HepG2 (cell line): ENCODE data around the gene SLC22A4. TPM values are rescaled to one million over a fixed set of nuclear protein-coding genes. Genes with fewer than 3 reads are reported as not detected.

Experiments
- ATAC-seq: fragments of 200-7000 bp; cut with Tn5 transposase; 3 replicates; pipeline ENCODE4 v1.9.1; 2020; ENCODE audit warnings: mild to moderate bottlenecking, moderate library complexity
- BruUV-seq: library from RNA; stranded (reverse); fragments of 400-500 nt; replicated peaks from 2 replicates; lab custom pipeline; 2021; lab: Mats Ljungman, UMichigan
- CTCF ChIA-PET: fragments of 300-600 bp; formaldehyde crosslinking; extraction: SDS; loops from one replicate; lab custom pipeline; 2021; ENCODE audit warnings: low total read pairs, inconsistent platforms, low intra/inter-chr PET ratio; lab: Yijun Ruan, JAX
- POLR2A ChIA-PET: fragments of 350-600 bp; sonication (Branson Sonifier 250); formaldehyde crosslinking; loops from one replicate; lab custom pipeline; 2020; ENCODE audit warnings: antibody characterized with exemption, inconsistent platforms; lab: Yijun Ruan, JAX
- DNase-seq: peaks from one replicate; pipeline ENCODE4 v3.0.0-alpha.2; 2015; ENCODE audit warnings: low spot score
- FAIRE-seq: peaks from 3 replicates; lab custom pipeline; 2011; peaks lifted over from hg19 to GRCh38; lab: Jason Lieb, UNC
- H2AFZ ChIP-seq: one replicate; pipeline ENCODE4 v1.6.1; 2011; ENCODE audit warnings: low read length, inconsistent platforms
- H3K27ac ChIP-seq: fragments of 300-600 bp; 3 replicates; pipeline ENCODE4 v1.8.0; 2011; ENCODE audit warnings: mixed run types, mild to moderate bottlenecking, mixed read lengths, low read length, inconsistent platforms; ENCODE audit not compliant: insufficient read depth; ENCODE audit errors: extremely low read length
- H3K27me3 ChIP-seq, 2 experiments: fragments of 200-600 bp in 1 of 2; 2 replicates in 1 of 2; 3 replicates in 1 of 2; pipeline versions ENCODE4 v1.6.0 to v1.8.0; 2011; ENCODE audit warnings: low read length in 2 of 2, mild to moderate bottlenecking in 2 of 2, moderate library complexity in 2 of 2, inconsistent platforms in 1 of 2; ENCODE audit not compliant: insufficient read depth in 2 of 2, control insufficient read depth in 1 of 2
- H3K36me3 ChIP-seq, 2 experiments: fragments of 200-600 bp in 1 of 2; replicated peaks in 1 of 2; 2 replicates in 1 of 2; 3 replicates in 1 of 2; pipeline versions ENCODE4 v1.5.1 to v1.8.0; 2011; ENCODE audit warnings: low read length in 2 of 2, inconsistent platforms in 1 of 2; ENCODE audit not compliant: insufficient read depth in 2 of 2, control insufficient read depth in 1 of 2
- H3K4me1 ChIP-seq: 2 replicates; pipeline ENCODE4 v1.5.1; 2012; ENCODE audit warnings: low read length, inconsistent platforms; ENCODE audit not compliant: insufficient read depth
- H3K4me2 ChIP-seq: 2 replicates; pipeline ENCODE4 v1.6.0; 2011; ENCODE audit warnings: low read depth, low read length, inconsistent platforms
- H3K4me3 ChIP-seq, 3 experiments: fragments of 200-600 bp in 1 of 3; sonication (generic), shearing (Covaris generic) in 1 of 3; replicated peaks in 1 of 3; 2 replicates each; pipeline ENCODE4 v1.5.1; 2011 to 2016; ENCODE audit warnings: low read length in 3 of 3, inconsistent platforms in 2 of 3, low read depth in 2 of 3, mild to moderate bottlenecking in 2 of 3, control low read depth in 1 of 3, mixed read lengths in 1 of 3; ENCODE audit not compliant: insufficient read depth in 1 of 3
- H3K79me2 ChIP-seq: one replicate; pipeline ENCODE4 v1.6.1; 2011; ENCODE audit warnings: low read length, inconsistent platforms; ENCODE audit not compliant: insufficient read depth
- H3K9ac ChIP-seq: 2 replicates; pipeline ENCODE4 v1.6.0; 2011; ENCODE audit warnings: mild to moderate bottlenecking, low read depth, low read length, inconsistent platforms; ENCODE audit not compliant: insufficient read depth
- H3K9me3 ChIP-seq: 2 replicates; pipeline ENCODE4 v1.5.1; 2012; ENCODE audit warnings: mild to moderate bottlenecking, low read length
- H4K20me1 ChIP-seq: 2 replicates; pipeline ENCODE4 v1.6.0; 2011; ENCODE audit warnings: inconsistent platforms, mild to moderate bottlenecking, low read length, moderate library complexity; ENCODE audit not compliant: insufficient read depth
- ATF1 ChIP-seq: IDR thresholded peaks from 2 replicates; pipeline ENCODE4 v1.6.1; 2016; ENCODE audit warnings: mild to moderate bottlenecking, control low read depth
- FOSL1 ChIP-seq: sonication (generic); formaldehyde crosslinking; IDR thresholded peaks from 2 replicates; pipeline ENCODE4 v1.9.0; 2021; ENCODE audit warnings: missing genetic modification reagents, borderline replicate concordance
- GLI4 ChIP-seq: sonication (generic); formaldehyde crosslinking; IDR thresholded peaks from 2 replicates; pipeline ENCODE4 v1.5.1; 2020; ENCODE audit warnings: missing genetic modification reagents, mild to moderate bottlenecking, moderate library complexity, borderline replicate concordance
- IKZF4 ChIP-seq: sonication (generic); formaldehyde crosslinking; IDR thresholded peaks from 2 replicates; pipeline ENCODE4 v1.5.1; 2020; ENCODE audit warnings: borderline replicate concordance, mild to moderate bottlenecking, low read depth, missing genetic modification reagents; ENCODE audit errors: not compliant biosample characterization
- ISL2 ChIP-seq: sonication (generic); formaldehyde crosslinking; IDR thresholded peaks from 2 replicates; pipeline ENCODE4 v1.5.0; 2020; ENCODE audit warnings: missing genetic modification reagents
- JDP2 ChIP-seq: sonication (generic); formaldehyde crosslinking; IDR thresholded peaks from 2 replicates; pipeline ENCODE4 v1.8.1; 2022; ENCODE audit warnings: missing genetic modification reagents, borderline replicate concordance
- KLF6 ChIP-seq: IDR thresholded peaks from 2 replicates; pipeline ENCODE4 v1.8.0; 2016; ENCODE audit warnings: missing biosample characterization, missing genetic modification reagents
- KLF9 ChIP-seq: IDR thresholded peaks from 2 replicates; pipeline ENCODE4 v1.6.1; 2016; ENCODE audit warnings: low read depth
- MXD4 ChIP-seq: IDR thresholded peaks from 2 replicates; pipeline ENCODE4 v1.6.1; 2016; ENCODE audit warnings: mild to moderate bottlenecking, missing biosample characterization, missing genetic modification reagents
- NONO ChIP-seq, 2 experiments: fragments of 450-650 bp in 1 of 2; sonication (generic) in 1 of 2; formaldehyde crosslinking in 1 of 2; IDR thresholded peaks in 1 of 2; conservative IDR thresholded peaks in 1 of 2; 2 replicates each; pipeline versions ENCODE4 v1.6.1 to v1.8.0; 2017 to 2022; ENCODE audit warnings: mild to moderate bottlenecking in 1 of 2, missing genetic modification reagents in 1 of 2, moderate library complexity in 1 of 2
- ONECUT2 ChIP-seq: sonication (generic); formaldehyde crosslinking; IDR thresholded peaks from 2 replicates; pipeline ENCODE4 v1.4.0; 2020; ENCODE audit warnings: missing genetic modification reagents
- PHF20 ChIP-seq: sonication (generic); formaldehyde crosslinking; IDR thresholded peaks from 2 replicates; pipeline ENCODE4 v1.5.0; 2020; ENCODE audit warnings: mild to moderate bottlenecking, missing genetic modification reagents
- POLR2AphosphoS5 ChIP-seq: IDR thresholded peaks from 2 replicates; pipeline ENCODE4 v1.6.1; 2012; ENCODE audit warnings: low read depth, low read length
- RARG ChIP-seq: sonication (generic); formaldehyde crosslinking; IDR thresholded peaks from 2 replicates; pipeline ENCODE4 v1.4.0; 2020; ENCODE audit warnings: low read depth, mild to moderate bottlenecking, missing genetic modification reagents
- SAP130 ChIP-seq: IDR thresholded peaks from 2 replicates; pipeline ENCODE4 v1.6.1; 2016; ENCODE audit warnings: low read depth
- TP53 ChIP-seq: sonication (generic); formaldehyde crosslinking; conservative IDR thresholded peaks from 2 replicates; pipeline ENCODE4 v1.4.0; 2020; ENCODE audit warnings: missing genetic modification reagents
- ZBTB38 ChIP-seq: sonication (generic); formaldehyde crosslinking; IDR thresholded peaks from 2 replicates; pipeline ENCODE4 v1.5.1; 2020; ENCODE audit warnings: mild to moderate bottlenecking, missing genetic modification reagents
- ZFAT ChIP-seq: sonication (generic); formaldehyde crosslinking; conservative IDR thresholded peaks from 2 replicates; pipeline ENCODE4 v1.8.1; 2023; ENCODE audit warnings: missing genetic modification reagents, inconsistent platforms
- ZNF207 ChIP-seq: fragments of 450-650 bp; IDR thresholded peaks from 2 replicates; pipeline ENCODE4 v1.6.1; 2016; ENCODE audit warnings: antibody characterized with exemption, borderline replicate concordance
- ZNF274 ChIP-seq: sonication (generic); formaldehyde crosslinking; IDR thresholded peaks from 2 replicates; pipeline ENCODE4 v1.5.1; 2020; ENCODE audit warnings: mild to moderate bottlenecking, missing genetic modification reagents
- ZNF329 ChIP-seq: sonication (generic); formaldehyde crosslinking; IDR thresholded peaks from 2 replicates; pipeline ENCODE4 v1.9.0; 2021; ENCODE audit warnings: low read depth, mild to moderate bottlenecking, missing genetic modification reagents
- WGBS: methylation state at CpG from one replicate; pipeline ENCODE4 v1.1.6; 2017; ENCODE audit warnings: low lambda C conversion rate; 5-methylcytosine and 5-hydroxymethylcytosine counted together
- in situ Hi-C: cut with HindIII; loops from 2 replicates; pipeline ENCODE4 v1.10.0; 2017; ENCODE audit warnings: low pct_unique_long_range_greater_than_20kb; ENCODE audit not compliant: extremely low pct_ligation_motif_present
- intact Hi-C: fragments of 100-400 bp; cut with micrococcal nuclease; formaldehyde crosslinking; loops from one replicate; pipeline ENCODE4 v1.10.0; 2022; ENCODE audit not compliant: unreplicated experiment
- polyA plus RNA-seq, 8 experiments: library from polyadenylated mRNA; depleted of rRNA in 3 of 8; stranded (reverse) in 7 of 8; unstranded in 1 of 8; fragments of >200 nt; fragmentation: Illumina TruSeq in 4 of 8; extraction: Trizol in 4 of 8; gene quantifications; 2 replicates each; pipeline versions ENCODE4 v1.2.1 to v1.2.3, GENCODE V29; 2011 to 2016; ENCODE audit warnings: low read depth in 4 of 8, missing spikeins in 1 of 8, mixed read lengths in 1 of 8; ENCODE audit not compliant: insufficient read depth in 1 of 8
- total RNA-seq, 5 experiments: library from RNA; depleted of rRNA; stranded (reverse); fragments of >200 nt; fragmentation: Illumina TruSeq; extraction: Trizol; gene quantifications; 2 replicates each; pipeline ENCODE4 v1.2.3, GENCODE V29; 2016; ENCODE audit warnings: low read depth in 1 of 5

The SLC22A4 gene
- total and polyA plus RNA-seq, 2 of the 13 experiments (the other 11 are each of a cell fraction or from before 2014, with no cell fraction given), result 0.33 to 0.62 TPM

DNA sequence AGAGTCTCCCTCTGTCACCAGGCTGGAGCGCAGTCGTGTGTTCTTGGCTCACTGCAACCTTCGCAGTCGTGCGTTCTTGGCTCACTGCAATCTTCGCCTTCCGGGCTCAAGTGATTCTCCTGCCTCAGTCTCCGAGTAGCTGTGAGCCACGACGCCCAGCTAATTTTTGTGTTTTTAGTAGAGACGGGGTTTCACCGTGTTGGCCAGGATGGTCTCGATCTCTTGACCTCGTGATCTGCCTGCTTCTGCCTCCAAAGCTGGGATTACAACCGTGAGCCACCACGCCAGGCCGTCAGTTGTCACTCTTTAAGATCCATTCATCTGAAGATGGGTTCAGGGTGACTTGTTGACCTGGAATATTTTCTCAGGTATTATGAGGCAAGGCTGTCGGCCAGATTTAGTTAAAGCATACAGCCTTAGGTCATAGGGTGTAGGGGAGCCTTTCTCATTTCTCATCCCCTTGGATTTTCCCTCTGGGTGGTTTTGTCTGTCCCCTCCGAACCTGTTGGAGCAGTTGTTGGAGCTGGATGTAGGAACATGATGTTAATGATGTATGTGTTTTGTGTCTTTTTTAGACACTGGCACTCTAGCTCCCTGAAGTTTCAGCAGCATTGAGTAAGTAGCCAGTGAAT, 76.9 kb downstream of the SLC22A4 start:
- BruUV-seq, result TSS peak; percentile 48
- H3K79me2 ChIP-seq, result peaks cover 3% of the 10 kb centered on the region
- H3K4me1 ChIP-seq, result peaks cover 40% of the 10 kb centered on the region
- DNase-seq, result no peak
- H3K4me3 ChIP-seq, result peak overlapping the region in 2 of 3 experiments; percentile 71 to 84; a peak in 3 of 6 replicates
- no peak overlapping the region for H3K9ac ChIP-seq
- no peaks in the 10 kb centered on the region for H3K27me3 ChIP-seq
- H2AFZ ChIP-seq, result no peak overlapping the region
- H4K20me1 ChIP-seq, result no peaks in the 10 kb centered on the region
- WGBS, result 82% methylated on average over 19 of the region's 19 CpGs
- intact Hi-C loops (no loop called here), in situ Hi-C loops (no loop called here)
- POLR2A ChIA-PET, result interaction anchor here (1.5 to 2.4 kb wide), 2 partner anchors 78 to 120 kb away, joined by 3 to 12 read pairs; partner anchors contain the start of genes IRF1 and SLC22A4
- no peaks in the 10 kb centered on the region for H3K9me3 ChIP-seq
- H3K36me3 ChIP-seq, result no peaks in the 10 kb centered on the region; a peak in 1 of 5 replicates
- ATAC-seq, result no peak
- FAIRE-seq, result no peak
- TF ChIP-seq POLR2AphosphoS5 (no peak), ZNF207 (no peak), NONO (IDR thresholded peaks at IDR 0.05) (no peak), NONO (CRISPR knock-in tag; conservative IDR thresholded peaks at IDR 0.05) (no peak), RARG (CRISPR knock-in tag) (no peak), ATF1 (no peak), KLF6 (no peak), GLI4 (CRISPR knock-in tag) (no peak)
- peak overlapping the region; percentile 99 for H3K4me2 ChIP-seq
- H3K27ac ChIP-seq, result no peak overlapping the region
- CTCF ChIA-PET, result no interaction called here

DNA sequence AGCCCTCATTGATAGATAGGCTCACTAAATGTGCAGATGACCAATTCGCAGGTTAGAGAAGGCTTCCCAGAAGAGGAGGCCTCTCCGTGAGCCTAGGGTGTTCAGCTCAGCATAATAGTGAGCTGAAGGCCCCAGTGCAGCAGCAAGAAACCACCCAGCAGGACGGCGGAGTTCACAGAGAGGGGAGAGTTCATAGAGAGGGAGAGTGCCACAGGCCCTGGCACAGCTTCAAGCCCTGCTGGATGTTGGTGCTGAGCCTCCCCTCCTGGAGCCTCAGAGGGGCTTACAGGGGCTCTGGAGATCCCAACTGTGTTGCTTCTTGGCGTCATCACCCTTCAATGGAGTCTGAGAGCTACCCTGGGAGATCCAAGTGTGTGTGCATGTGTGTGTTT, 77.4 kb downstream of the SLC22A4 start:
- intact Hi-C loops, result no loop called here
- Histone ChIP-seq H3K4me3 (peak overlapping the region in 1 of 3 experiments; percentile 25; a peak in 1 of 6 replicates), H3K4me2 (peak overlapping the region; percentile 99), H3K9ac (no peak overlapping the region), H3K27me3 (no peaks in the 10 kb centered on the region), H3K4me1 (peaks cover 40% of the 10 kb centered on the region), H3K36me3 (no peaks in the 10 kb centered on the region; a peak in 1 of 5 replicates), H3K79me2 (peaks cover 3% of the 10 kb centered on the region), H3K9me3 (no peaks in the 10 kb centered on the region), H4K20me1 (no peaks in the 10 kb centered on the region), H3K27ac (no peak overlapping the region), H2AFZ (no peak overlapping the region)
- in situ Hi-C loops, result no loop called here
- ChIA-PET POLR2A (interaction anchor here (1.5 to 2.4 kb wide), 2 partner anchors 78 to 119 kb away, joined by 3 to 12 read pairs; partner anchors contain the start of genes IRF1 and SLC22A4), CTCF (no interaction called here)
- no peak for ATAC-seq
- no peak for DNase-seq
- FAIRE-seq, result no peak
- no TSS peak for BruUV-seq
- 82% methylated on average over 4 of the region's 5 CpGs for WGBS
- no peak for TF ChIP-seq PHF20 (CRISPR knock-in tag)
- TF ChIP-seq ZNF274 (CRISPR knock-in tag), result no peak
- no peak for TF ChIP-seq ZFAT (CRISPR knock-in tag)
- TF ChIP-seq ISL2 (CRISPR knock-in tag), result no peak
- no peak for TF ChIP-seq MXD4 (CRISPR knock-in tag)
- TF ChIP-seq TP53, result no peak
- no peak for TF ChIP-seq FOSL1 (CRISPR knock-in tag)
- no peak for TF ChIP-seq ONECUT2 (CRISPR knock-in tag)
- no peak for TF ChIP-seq JDP2 (CRISPR knock-in tag)
- TF ChIP-seq ZBTB38 (CRISPR knock-in tag), result no peak
- no peak for TF ChIP-seq SAP130 (CRISPR knock-in tag)
- TF ChIP-seq KLF9, result no peak
- TF ChIP-seq ZNF329 (CRISPR knock-in tag), result no peak
- TF ChIP-seq IKZF4 (CRISPR knock-in tag), result no peak
